ENCODE data around the gene TEX19. TPM values are rescaled to one million over a fixed set of nuclear protein-coding genes. Genes with fewer than 3 reads are reported as not detected.

The TEX19 gene
- polyA plus RNA-seq (2011; rRNA removed) = 0.32 and 0.43 TPM in 2 replicates
- polyA plus RNA-seq (2012; cell fraction: cytosol; rRNA removed) = 0.74 and 0.80 TPM in 2 replicates
- polyA plus RNA-seq (2012; cell fraction: nucleus; rRNA removed) = 0.55 and 0.59 TPM in 2 replicates
- polyA plus RNA-seq (2017; fragmentation: RNase III; extraction: RNeasy Plus Mini Kit Qiagen cat#74134 plus additional on column Dnase treatment) = 0.50 to 0.66 TPM (median 0.55 TPM) in 3 replicates
- 0.44 and 0.58 TPM in 2 replicates for polyA minus RNA-seq (2011; rRNA and poly(A)+ RNA removed)

- no peak within 1 kb of the TSS for H3K4me3 ChIP-seq
- ChIA-PET CTCF (interaction anchor here (0.8 to 5.8 kb wide), 7 partner anchors 8 to 251 kb away, joined by 3 to 44 read pairs (median 3); no protein-coding TSS in a partner anchor), POLR2A (no interaction called here)
- no peaks in the 10 kb centered on the region for H3K9me3 ChIP-seq
- 70% methylated on average over 21 of the region's 21 CpGs for WGBS (ENCODE audit: missing lambda C conversion rate)
- peak within 1 kb of the TSS; percentile 45 for H3K4me2 ChIP-seq
- peaks cover 18% of the 10 kb centered on the region for H3K4me1 ChIP-seq
- FAIRE-seq (no peak), ATAC-seq (peak; percentile 40 to 58; a peak in 5 of 6 replicates), DNase-seq (ENCODE audit: low read depth in 1 of 2, low spot score in 1 of 2) (peak; percentile 54 to 70)
- TF ChIP-seq NFE2L2 (conservative IDR thresholded peaks at IDR 0.05; ENCODE audit: low read length) = peak; percentile 88
- peak in 1 of 2 experiments; percentile 19; a peak in 1 of 5 replicates for TF ChIP-seq RAD21 (conservative IDR thresholded peaks at IDR 0.05 in 1 of 2, IDR thresholded peaks at IDR 0.05 in 1 of 2)
- TF ChIP-seq FOSL2 (IDR thresholded peaks at IDR 0.05) = no peak
- peak; percentile 47; the same call in 1 of the 2 replicates for TF ChIP-seq FOSL2 (CRISPR knock-in tag; IDR thresholded peaks at IDR 0.05)
- TF ChIP-seq E2F6 (IDR thresholded peaks at IDR 0.05; ENCODE audit: borderline replicate concordance, low read depth) = peak; percentile 86
- 0 out of 2 replicates have a peak, but pooled peaks have one; percentile 57 for TF ChIP-seq EHF (CRISPR knock-in tag; IDR thresholded peaks at IDR 0.05)
- TF ChIP-seq MAX (IDR thresholded peaks at IDR 0.05) = peak; percentile 80
- no peak for TF ChIP-seq HOXB5 (CRISPR knock-in tag; IDR thresholded peaks at IDR 0.05)
- 0 out of 2 replicates have a peak, but pooled peaks have one; percentile 31 for TF ChIP-seq NPAS2 (CRISPR knock-in tag; IDR thresholded peaks at IDR 0.05; ENCODE audit: borderline replicate concordance)
- TF ChIP-seq MAFK (IDR thresholded peaks at IDR 0.05; ENCODE audit: partially characterized antibody) = peak; percentile 97
- TF ChIP-seq HOXA7 (CRISPR knock-in tag; IDR thresholded peaks at IDR 0.05) = no peak
- H3K27ac ChIP-seq = peak within 1 kb of the TSS; percentile 38 to 70; a peak in 5 of 6 replicates
Measured at GRCh38 chr17:82358465-82359350, at the start of gene TEX19. Gene TEX19 (plus strand): TSS chr17:82359247. CDS start chr17:82362151, 2,904 bp downstream.

- no peak overlapping the region for H3K4me2 ChIP-seq
- 62% methylated on average over 25 of the region's 27 CpGs for WGBS (ENCODE audit: missing lambda C conversion rate)
- CTCF ChIA-PET = interaction anchor here (0.7 to 21.2 kb wide), 5 partner anchors 10 to 218 kb away, joined by 3 to 343 read pairs (median 4); partner anchors contain the start of gene SECTM1
- TF ChIP-seq EP300 (IDR thresholded peaks at IDR 0.05) (no peak), CBX8 (IDR thresholded peaks at IDR 0.05) (no peak), ZNF302 (CRISPR knock-in tag; IDR thresholded peaks at IDR 0.05) (no peak), NFE2L2 (conservative IDR thresholded peaks at IDR 0.05; ENCODE audit: low read length) (no peak), FOSL2 (IDR thresholded peaks at IDR 0.05) (no peak), FOSL2 (CRISPR knock-in tag; IDR thresholded peaks at IDR 0.05) (no peak), JUN (IDR thresholded peaks at IDR 0.05) (no peak), NPAS2 (CRISPR knock-in tag; IDR thresholded peaks at IDR 0.05; ENCODE audit: borderline replicate concordance) (no peak), RARB (CRISPR knock-in tag; IDR thresholded peaks at IDR 0.05) (no peak), ZFP36 (IDR thresholded peaks at IDR 0.05; ENCODE audit: borderline replicate concordance, partially characterized antibody) (no peak), ZC3H11A (IDR thresholded peaks at IDR 0.05) (no peak), MAX (IDR thresholded peaks at IDR 0.05) (no peak), HMGXB4 (CRISPR knock-in tag; IDR thresholded peaks at IDR 0.05; ENCODE audit: borderline replicate concordance) (no peak), ATOH8 (CRISPR knock-in tag; IDR thresholded peaks at IDR 0.05; ENCODE audit: low read depth) (no peak), GATA3 (IDR thresholded peaks at IDR 0.05; ENCODE audit: borderline replicate concordance) (no peak), MAZ (IDR thresholded peaks at IDR 0.05; ENCODE audit: borderline replicate concordance, low read depth, low read length) (no peak), PBX3 (IDR thresholded peaks at IDR 0.05) (no peak), ELK1 (IDR thresholded peaks at IDR 0.05; ENCODE audit: low read depth, low read length) (no peak), NR3C1 (IDR thresholded peaks at IDR 0.05) (no peak), RAD21 (conservative IDR thresholded peaks at IDR 0.05 in 1 of 2, IDR thresholded peaks at IDR 0.05 in 1 of 2) (no peak)
- no peak for DNase-seq (ENCODE audit: low read depth in 1 of 2, low spot score in 1 of 2)
- no peaks in the 10 kb centered on the region for H3K4me1 ChIP-seq
- no peak overlapping the region for H3K27ac ChIP-seq
- no peaks in the 10 kb centered on the region for H3K9me3 ChIP-seq
- FAIRE-seq = no peak
- no peak for ATAC-seq
- no peak overlapping the region for H3K4me3 ChIP-seq
- POLR2A ChIA-PET = no interaction called here
Measured at GRCh38 chr17:82309656-82310570, 49.1 kb upstream of the TEX19 start.

Data from A549 (cell line).